GM18526 (cell line): ENCODE measurements around the gene FAM229B.
A peak's percentile ranks its signal among the peaks of the same experiment; 100 is the strongest.

Experiments used
- POLR2A ChIP-seq: IDR thresholded peaks from 3 replicates; pipeline ENCODE4 v1.6.1; 2011; ENCODE audit not compliant: insufficient read length; ENCODE audit errors: extremely low read depth

Gene FAM229B, protein sequence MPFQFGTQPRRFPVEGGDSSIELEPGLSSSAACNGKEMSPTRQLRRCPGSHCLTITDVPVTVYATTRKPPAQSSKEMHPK

DNA sequence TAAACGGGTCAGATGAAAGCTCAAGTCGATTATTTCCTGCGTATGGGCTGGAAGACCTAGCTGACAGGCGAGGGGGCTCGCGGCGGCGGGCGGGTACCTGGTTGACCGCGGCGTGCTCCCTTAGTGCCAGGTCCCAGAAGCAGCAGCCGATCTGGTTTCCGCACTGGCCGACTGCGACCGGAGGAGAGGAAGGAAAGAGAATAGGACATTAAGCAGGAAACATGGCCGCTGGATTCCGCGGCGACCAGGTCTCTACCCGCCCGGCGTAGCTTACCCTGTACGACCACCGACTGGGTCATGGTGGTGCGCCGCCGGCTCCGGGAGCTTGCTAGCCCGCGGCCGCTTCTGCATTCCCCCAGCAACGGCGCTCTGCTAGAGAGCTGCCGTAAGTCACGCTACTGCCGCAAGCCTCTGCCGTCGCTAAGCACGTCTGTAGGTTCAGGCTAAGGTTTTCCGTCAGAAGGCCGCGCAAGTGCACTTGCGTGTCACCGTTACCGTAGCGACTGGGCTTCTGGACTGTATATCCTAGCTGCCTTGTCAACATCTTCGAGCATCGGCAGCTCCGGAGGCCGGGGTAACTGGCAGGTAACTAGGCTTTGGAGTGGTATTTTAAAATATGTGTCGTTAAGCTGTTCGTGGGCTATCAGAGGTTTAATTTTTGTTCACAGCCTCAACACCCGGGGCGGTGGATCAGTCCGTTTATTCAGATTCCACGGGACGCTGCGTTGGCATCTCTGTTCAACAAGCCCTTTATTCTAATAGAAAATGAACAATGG is at the start of gene FAM229B, which contains the start of gene TUBE1:
Gene FAM229B (plus strand): TSS at position 456 of the 776 bp plus-strand sequence. CDS start 11,693 bp downstream, outside the sequence.
Gene TUBE1 (minus strand): TSS at position 347 of the 776 bp plus-strand sequence. CDS start 48 bp downstream, at position 299.
- TF ChIP-seq POLR2A = peak; percentile 74

DNA sequence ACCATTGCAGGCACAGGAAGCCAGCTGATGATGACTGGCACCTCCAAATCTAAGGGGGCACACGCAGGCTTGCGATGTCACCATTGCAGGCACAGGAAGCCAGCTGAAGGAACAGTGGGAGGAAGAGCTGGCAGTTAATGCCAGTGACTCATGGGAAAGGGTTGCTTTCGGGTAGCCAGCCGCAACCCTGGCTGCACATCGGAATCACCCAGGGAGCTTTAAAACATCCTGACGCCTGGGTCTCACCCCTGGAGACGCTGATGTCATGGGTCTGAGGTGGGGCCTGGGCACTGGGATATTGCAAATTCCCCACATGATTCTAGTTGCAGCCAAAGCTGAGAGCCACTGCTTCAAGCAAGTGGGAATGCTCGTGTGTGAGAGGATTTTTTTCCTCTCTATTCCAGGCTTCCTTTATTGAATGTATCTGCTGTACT is 49.6 kb upstream of the FAM229B start:
- TF ChIP-seq POLR2A = no peak

DNA sequence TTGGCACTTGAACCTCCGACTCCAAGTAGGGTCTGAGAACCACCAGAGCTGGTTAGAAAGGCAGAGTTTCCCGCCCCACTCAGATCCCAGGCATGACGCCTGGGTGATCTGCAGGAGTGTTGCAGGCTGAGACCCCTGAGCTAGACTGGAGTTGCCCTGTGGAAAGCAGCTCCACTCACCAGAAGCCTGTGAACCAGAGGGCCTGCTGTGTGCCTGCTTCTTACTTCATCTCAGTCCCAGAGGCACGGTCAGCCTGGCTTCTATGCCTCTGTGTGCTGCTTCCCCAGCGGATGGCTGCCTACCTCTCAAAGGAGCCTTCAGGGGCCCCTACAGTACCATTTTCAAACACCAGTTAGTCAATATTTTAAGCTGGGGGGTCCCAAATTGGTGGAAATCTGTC is 49.1 kb upstream of the FAM229B start:
- no peak for TF ChIP-seq POLR2A

DNA sequence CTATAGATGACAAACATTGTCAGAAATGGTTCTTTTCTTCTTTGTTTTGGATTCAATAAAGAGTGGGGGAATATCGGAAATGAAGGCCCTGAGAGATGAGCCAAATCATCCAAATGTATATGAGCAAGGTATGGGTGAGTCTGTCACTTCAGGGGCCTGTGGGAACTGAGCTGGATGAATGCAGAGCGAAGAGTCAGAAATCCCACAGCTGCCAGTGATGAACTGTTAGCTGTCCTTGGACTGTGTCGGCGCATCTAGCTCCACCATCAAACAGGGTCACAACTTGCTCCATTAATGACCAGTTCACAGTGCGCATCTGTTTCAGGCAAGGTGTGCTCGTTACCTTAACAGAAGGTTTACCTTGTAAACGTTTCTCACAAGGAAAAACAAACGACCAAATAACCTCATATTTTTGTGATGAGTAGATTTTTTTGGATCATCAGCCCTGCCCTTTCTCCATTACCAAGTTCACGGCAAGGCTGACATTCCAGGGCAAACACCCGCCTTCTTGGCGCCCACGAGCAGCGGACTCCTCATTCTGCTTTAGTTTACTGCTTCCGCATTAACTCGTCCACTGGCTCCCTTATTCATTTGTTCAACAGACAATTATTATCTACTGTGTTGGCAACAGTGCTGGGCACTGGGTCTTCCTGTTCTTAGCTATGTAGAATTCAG is 48.5 kb upstream of the FAM229B start:
- no peak for TF ChIP-seq POLR2A

DNA sequence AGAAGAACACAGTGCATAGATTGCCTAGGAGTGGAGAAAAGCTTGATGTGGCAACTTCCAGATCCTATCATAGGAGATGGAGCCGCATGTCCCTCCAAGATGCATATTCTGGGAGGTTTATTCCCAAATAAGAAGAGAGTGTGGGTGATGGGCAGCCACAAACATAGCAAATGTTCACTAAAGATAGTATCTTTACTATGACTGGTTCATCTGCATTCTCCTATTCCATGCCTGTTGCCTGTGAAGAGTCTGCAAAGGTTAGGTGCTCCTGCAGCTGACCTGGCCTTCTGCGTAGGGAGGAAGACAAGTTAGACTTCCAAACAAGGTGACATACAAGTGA is 48.0 kb upstream of the FAM229B start:
- TF ChIP-seq POLR2A = no peak

DNA sequence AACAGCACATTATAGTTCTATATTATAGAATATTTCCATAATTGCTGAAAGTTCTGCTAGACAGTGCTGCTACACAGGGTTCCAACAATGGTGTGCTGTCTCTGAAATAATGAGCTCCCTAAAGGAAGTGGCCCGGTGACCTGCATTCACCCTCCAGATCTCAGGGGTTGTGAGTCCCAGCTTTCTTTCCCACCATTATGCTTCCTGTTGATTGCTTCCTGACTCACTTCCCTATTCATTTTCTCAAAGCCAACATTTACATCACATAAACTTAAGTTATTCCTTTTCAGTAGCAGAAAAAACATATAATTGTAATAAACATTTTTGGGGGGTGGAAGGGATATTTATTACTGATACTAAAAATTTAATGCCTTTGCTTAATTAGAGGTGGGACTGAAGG is 46.4 kb upstream of the FAM229B start:
- TF ChIP-seq POLR2A = no peak

DNA sequence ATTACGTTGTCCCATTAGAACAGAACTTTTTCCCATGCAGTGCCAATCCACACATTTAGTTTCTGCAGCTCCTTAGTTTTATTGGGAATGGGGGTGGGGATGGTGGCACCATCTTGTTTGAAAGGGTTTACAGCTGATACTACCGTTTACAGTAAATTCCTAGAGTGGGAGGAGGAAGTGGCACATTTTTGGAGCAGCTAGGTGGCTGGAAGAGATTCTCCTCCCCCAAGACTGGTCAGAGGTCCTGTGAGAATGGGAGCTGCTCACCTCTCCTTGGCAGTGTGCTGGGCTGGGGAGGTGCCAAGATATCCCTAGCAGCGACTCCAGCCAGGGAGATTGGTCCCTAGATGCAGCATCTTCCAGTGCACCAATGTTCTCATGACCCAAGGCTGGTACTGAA is 45.9 kb upstream of the FAM229B start:
- TF ChIP-seq POLR2A = no peak

DNA sequence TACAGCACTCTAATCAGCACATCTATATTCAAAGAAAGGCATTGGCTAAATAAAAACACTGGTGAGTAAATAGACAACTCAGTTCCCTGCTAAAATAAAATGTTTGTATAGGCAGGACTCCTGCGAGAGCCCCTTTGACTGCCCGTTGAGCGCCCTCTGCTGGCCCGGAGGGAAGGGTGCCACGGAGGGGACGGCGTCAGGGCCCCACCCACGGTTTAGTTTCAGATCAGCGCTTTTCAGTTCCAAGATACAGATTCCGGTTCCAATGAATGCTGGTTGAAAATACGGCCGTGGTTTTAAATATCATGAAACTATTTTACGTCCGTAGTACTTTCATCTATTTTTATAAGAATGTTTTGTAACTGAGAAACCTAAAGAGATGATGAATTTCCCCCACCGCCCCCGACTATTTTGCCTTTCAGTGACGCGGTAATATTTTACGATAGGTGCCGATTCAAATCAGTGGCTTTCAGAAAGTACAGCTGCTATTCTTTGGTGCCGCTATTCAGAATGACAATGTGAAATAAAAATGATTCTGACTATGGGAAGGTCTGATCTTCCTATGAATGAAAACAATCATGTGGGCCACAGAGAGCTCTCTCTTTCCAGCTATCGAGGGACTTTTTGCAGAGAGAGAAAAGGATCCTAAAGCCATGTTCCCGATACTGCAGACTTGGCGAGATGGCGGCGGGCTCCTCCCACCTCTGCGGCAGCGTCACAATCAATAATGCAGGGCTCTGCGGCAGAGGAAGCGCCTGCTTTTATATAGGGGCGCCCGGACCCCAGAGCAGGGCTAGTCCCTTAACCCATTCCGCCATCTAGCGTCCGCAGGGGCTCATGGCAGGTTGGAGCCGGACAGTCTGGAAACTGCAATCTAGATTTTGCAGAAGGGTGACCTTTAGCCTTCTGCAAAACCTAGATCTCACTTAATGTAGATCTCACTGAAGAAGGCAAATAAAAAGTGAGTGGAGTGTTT is 44.1 kb upstream of the FAM229B start:
- no peak for TF ChIP-seq POLR2A

DNA sequence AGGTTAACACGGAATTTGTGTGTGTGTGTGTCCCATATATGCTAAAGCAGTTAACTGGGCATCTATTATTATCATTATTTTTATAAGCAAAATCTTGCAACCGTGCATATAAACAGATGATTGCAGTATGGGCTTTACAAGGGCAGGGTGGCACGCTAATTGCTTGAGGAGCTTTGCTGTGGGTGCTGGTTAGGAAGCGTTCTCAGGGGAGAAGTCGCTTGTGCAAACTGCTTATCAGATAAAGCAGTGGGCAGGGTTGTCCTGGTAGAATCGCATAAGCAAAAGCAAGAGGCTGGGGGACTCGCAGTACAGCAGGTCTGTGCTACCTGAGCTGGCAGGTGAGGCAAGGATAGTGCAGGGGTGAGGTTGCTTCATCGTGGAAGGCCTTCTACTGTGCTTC is 43.2 kb upstream of the FAM229B start:
- no peak for TF ChIP-seq POLR2A

DNA sequence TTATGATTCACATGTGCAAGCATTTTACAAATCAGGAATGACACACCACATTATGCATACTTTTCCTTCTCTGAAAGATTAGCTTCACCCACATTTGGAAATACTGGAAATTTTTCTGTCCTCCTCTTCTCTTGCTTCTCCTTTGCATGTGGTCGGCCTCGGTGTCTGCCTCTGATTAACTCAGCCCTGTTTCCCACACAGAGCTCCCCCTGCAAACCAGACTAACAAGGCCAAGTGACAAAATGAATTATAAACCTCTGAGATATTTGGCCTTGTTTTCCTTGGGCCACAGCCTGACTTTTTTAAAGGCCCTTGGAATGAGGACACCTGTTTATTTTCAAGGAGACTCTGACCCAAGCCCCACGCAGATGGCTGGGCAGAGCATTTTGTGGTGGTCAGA is 42.5 kb upstream of the FAM229B start:
- no peak for TF ChIP-seq POLR2A

DNA sequence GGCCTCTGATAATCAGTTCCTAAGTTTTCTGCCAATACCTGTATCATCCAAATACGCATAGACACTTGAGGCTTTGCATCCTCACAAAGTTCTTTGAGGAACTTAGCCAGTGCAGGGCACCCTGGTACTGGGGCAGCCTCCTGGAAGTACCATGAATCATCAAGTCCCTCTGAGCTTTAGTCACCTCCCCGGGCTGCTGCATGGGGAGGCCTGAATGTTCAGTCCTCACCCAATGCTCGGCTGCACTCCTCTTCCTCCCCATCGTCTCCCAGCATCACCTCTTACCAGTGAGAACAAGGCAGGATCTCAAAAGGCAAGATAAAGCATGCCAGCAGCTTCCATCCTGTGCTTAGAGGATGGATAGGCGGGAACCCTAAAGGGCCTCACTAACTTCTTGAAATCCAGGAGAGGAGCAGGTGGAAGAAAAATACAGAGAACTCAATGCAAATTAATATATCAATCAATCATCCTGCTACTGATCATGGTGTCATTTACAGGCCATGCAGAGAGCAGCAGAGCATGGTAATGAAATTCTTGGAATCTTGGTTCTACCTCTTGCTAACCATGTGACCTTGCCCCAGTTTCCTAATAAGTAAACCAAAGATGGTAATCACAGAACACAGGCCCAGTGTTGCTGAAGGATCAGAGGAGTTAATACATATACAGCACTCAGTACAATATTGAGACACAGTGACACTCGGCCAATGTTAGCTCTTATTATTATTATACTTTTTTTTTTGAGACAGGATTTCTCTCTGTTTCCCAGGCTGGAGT is 38.2 kb upstream of the FAM229B start:
- no peak for TF ChIP-seq POLR2A

DNA sequence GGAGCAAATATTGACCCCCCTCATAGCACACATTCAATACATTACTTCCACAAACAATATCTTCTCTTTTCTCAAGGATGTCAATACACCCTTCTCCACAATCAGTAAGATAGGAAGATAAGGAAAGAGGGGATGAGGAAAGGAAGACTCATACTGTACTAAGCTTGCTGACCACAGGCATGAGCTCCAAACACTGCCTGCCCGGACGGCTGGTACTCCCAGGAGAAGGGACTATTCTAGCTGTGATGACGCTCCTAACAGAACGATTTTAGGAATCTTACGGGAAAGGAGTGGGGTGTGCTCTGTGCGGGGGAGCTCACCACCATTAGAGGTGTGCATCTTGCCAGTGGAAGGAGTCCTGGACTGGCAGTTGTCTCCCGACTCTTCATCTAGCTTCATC is 37.4 kb upstream of the FAM229B start:
- TF ChIP-seq POLR2A = no peak

DNA sequence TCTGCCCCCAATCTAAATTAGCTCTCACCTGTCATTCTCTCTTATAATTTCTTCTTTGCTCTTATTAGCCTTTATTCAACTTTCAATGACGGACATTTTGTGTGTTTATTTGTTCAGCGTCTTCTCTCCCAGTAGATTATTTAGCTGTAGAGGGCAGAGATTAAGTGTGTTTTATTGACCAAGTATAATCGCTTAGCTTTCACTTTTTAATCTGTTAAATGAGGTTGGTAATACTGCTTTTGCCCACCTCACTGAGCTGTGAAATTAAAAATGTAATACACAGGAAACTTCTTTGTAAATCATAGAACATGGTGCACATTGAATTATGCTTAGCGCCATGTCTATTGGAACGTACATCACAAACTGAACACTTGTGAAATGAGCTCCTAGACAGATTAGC is 37.0 kb upstream of the FAM229B start:
- TF ChIP-seq POLR2A = no peak

DNA sequence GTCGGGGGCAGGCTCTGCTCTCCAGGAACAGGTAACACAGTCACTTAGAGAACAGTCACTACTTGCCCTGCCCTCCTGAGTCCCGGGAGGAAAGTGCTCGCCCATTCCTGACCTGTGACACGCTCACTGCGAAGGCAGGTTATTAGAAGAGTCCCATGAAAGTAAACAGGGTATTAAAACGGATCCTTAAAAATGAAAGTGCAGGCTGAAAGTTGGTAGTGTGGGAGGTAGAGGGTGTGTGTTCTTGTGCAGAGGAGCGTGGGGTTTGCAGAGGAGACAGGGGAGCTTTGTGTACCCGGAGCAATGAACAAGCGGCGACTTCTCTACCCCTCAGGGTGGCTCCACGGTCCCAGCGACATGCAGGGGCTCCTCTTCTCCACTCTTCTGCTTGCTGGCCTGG is 33.4 kb upstream of the FAM229B start, which contains the start of gene CCN6:
Gene CCN6 (plus strand): TSS at position 104 of the 400 bp plus-strand sequence. CDS start 254 bp downstream, at position 358.
- TF ChIP-seq POLR2A = no peak

DNA sequence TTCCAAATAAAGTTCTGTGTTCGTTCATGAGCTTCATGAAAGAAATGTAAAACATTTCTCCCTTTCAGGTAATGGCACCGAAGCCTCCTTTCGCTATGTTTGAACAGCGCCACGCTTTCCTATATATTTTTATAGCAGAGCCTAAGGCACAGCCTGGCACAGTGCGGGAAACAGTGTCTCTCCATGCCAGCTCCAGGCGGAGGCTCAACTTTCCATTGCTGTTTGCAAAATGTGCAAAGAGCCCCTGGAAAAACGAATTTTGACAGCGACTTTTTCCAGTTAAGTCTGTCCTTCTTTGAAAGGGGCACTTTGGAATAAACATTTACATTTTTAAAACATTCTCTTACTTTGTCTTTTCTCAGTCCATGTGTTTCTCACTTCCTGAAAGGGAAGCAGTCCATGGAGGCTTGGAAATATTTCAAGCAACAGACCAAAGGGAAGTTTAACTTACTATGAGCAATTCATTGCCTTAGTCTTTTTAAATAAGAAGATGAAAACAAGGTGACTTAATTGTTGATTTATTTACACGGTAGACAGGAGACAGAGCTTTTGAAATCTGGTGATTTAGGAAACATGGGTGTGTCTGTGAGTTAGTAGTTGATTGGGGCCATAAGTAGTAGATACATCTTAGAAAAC is 32.7 kb upstream of the FAM229B start:
- no peak for TF ChIP-seq POLR2A
